H9 (cell line): Measurements from ENCODE around the gene PHYH. TPM values are rescaled to one million over a fixed set of nuclear protein-coding genes. Genes with fewer than 3 reads are reported as not detected.

Experiments used
- DNase-seq: peaks from one replicate; pipeline ENCODE4 v3.0.0-alpha.2; 2017
- H2AFZ ChIP-seq: one replicate; pipeline ENCODE4 v1.6.1; 2013; ENCODE audit warnings: mild to moderate bottlenecking, low read length, control low read depth, moderate library complexity
- H2AK5ac ChIP-seq: 2 replicates; pipeline ENCODE4 v1.6.1; 2013; ENCODE audit warnings: low read length, control low read depth, mixed read lengths; ENCODE audit not compliant: insufficient read length
- H2BK120ac ChIP-seq: one replicate; pipeline ENCODE4 v1.6.1; 2013; ENCODE audit warnings: low read depth, mild to moderate bottlenecking, low read length, control low read depth, inconsistent platforms; ENCODE audit not compliant: poor library complexity, severe bottlenecking
- H2BK12ac ChIP-seq: 2 replicates; pipeline ENCODE4 v1.6.1; 2013; ENCODE audit warnings: low read length, control low read depth, mixed read lengths, low read depth; ENCODE audit not compliant: insufficient read length
- H2BK15ac ChIP-seq: 2 replicates; pipeline ENCODE4 v1.6.1; 2013; ENCODE audit warnings: low read depth, low read length, control low read depth
- H2BK20ac ChIP-seq: one replicate; pipeline ENCODE4 v1.6.1; 2013; ENCODE audit warnings: low read depth, mild to moderate bottlenecking, low read length, control low read depth, inconsistent platforms; ENCODE audit not compliant: poor library complexity, severe bottlenecking
- H2BK5ac ChIP-seq: 2 replicates; pipeline ENCODE4 v1.6.1; 2013; ENCODE audit warnings: low read length, control low read depth, mixed read lengths; ENCODE audit not compliant: insufficient read length
- H3K14ac ChIP-seq: 2 replicates; pipeline ENCODE4 v1.6.1; 2013; ENCODE audit warnings: low read length, control low read depth; ENCODE audit not compliant: insufficient read depth
- H3K18ac ChIP-seq: 2 replicates; pipeline ENCODE4 v1.6.1; 2013; ENCODE audit warnings: low read depth, mild to moderate bottlenecking, mixed read lengths, low read length, control low read depth; ENCODE audit not compliant: insufficient read length
- H3K23ac ChIP-seq: 2 replicates; pipeline ENCODE4 v1.6.1; 2013; ENCODE audit warnings: low read length, control low read depth, mixed read lengths, low read depth; ENCODE audit not compliant: insufficient read length
- H3K23me2 ChIP-seq: 2 replicates; pipeline ENCODE4 v1.6.1; 2013; ENCODE audit warnings: low read depth, mild to moderate bottlenecking, mixed read lengths, low read length, control low read depth; ENCODE audit not compliant: insufficient read length, poor library complexity, severe bottlenecking
- H3K27ac ChIP-seq: 2 replicates; pipeline ENCODE4 v1.5.1; 2013; ENCODE audit warnings: low read length, control low read depth, mixed read lengths, low read depth; ENCODE audit not compliant: insufficient read length
- H3K27me3 ChIP-seq: 2 replicates; pipeline ENCODE4 v1.6.1; 2013; ENCODE audit warnings: low read length, control low read depth, inconsistent platforms; ENCODE audit not compliant: insufficient read depth
- H3K4ac ChIP-seq: 2 replicates; pipeline ENCODE4 v1.6.1; 2013; ENCODE audit warnings: low read depth, mild to moderate bottlenecking, control low read depth, inconsistent platforms, low read length, moderate library complexity
- H3K4me1 ChIP-seq: 2 replicates; pipeline ENCODE4 v1.6.1; 2013; ENCODE audit warnings: low read length, control low read depth, inconsistent platforms; ENCODE audit not compliant: insufficient read depth
- H3K4me2 ChIP-seq: 2 replicates; pipeline ENCODE4 v1.6.1; 2013; ENCODE audit warnings: low read length, control low read depth, mixed read lengths; ENCODE audit not compliant: insufficient read length, insufficient read depth
- H3K56ac ChIP-seq: 2 replicates; pipeline ENCODE4 v1.6.1; 2013; ENCODE audit warnings: low read depth, mild to moderate bottlenecking, mixed read lengths, low read length, control low read depth; ENCODE audit not compliant: insufficient read length
- H3K79me1 ChIP-seq: 2 replicates; pipeline ENCODE4 v1.6.1; 2013; ENCODE audit warnings: low read depth, mild to moderate bottlenecking, moderate library complexity, low read length, control low read depth, inconsistent platforms; ENCODE audit not compliant: insufficient read depth, poor library complexity, severe bottlenecking
- H3K79me2 ChIP-seq: 2 replicates; pipeline ENCODE4 v1.6.1; 2013; ENCODE audit warnings: low read length, control low read depth, inconsistent platforms; ENCODE audit not compliant: insufficient read depth
- H3K9ac ChIP-seq: 2 replicates; pipeline ENCODE4 v1.6.1; 2013; ENCODE audit warnings: low read length, control low read depth, mixed read lengths; ENCODE audit not compliant: insufficient read length; ENCODE audit errors: extremely low read depth
- H3K9me3 ChIP-seq: one replicate; pipeline ENCODE4 v1.6.1; 2013; ENCODE audit warnings: low read depth, low read length, inconsistent platforms; ENCODE audit not compliant: control insufficient read depth
- H3T11ph ChIP-seq: one replicate; pipeline ENCODE4 v1.6.1; 2013; ENCODE audit warnings: mild to moderate bottlenecking, low read length, control low read depth, inconsistent platforms
- H4K20me1 ChIP-seq: one replicate; pipeline ENCODE4 v1.6.1; 2013; ENCODE audit not compliant: control insufficient read depth, insufficient read length, insufficient read depth
- H4K5ac ChIP-seq: 2 replicates; pipeline ENCODE4 v1.6.1; 2013; ENCODE audit warnings: low read depth, mild to moderate bottlenecking, mixed read lengths, low read length, control low read depth; ENCODE audit not compliant: insufficient read length
- H4K8ac ChIP-seq: replicated peaks from 2 replicates; pipeline ENCODE4 v1.6.1; 2013; ENCODE audit warnings: low read length, control low read depth, mixed read lengths, low read depth; ENCODE audit not compliant: insufficient read length
- H4K91ac ChIP-seq: 2 replicates; pipeline ENCODE4 v1.6.1; 2013; ENCODE audit warnings: low read depth, mild to moderate bottlenecking, moderate library complexity, mixed read lengths, low read length, control low read depth; ENCODE audit not compliant: insufficient read length
- H3K27ac Mint-ChIP-seq, 3 experiments: 2 replicates in 2 of 3; 3 replicates in 1 of 3; pipeline ENCODE4 v1.8.0; 2020 to 2021; ENCODE audit warnings: mixed read lengths in 3 of 3, mild to moderate bottlenecking in 1 of 3, moderate library complexity in 1 of 3
- H3K27me3 Mint-ChIP-seq: 2 replicates; pipeline ENCODE4 v1.8.0; 2021; ENCODE audit warnings: low read depth, mild to moderate bottlenecking, moderate library complexity, mixed read lengths
- H3K36me3 Mint-ChIP-seq, 3 experiments: 2 replicates in 2 of 3; 3 replicates in 1 of 3; pipeline ENCODE4 v1.8.0; 2020 to 2021; ENCODE audit warnings: low read depth in 3 of 3, mixed read lengths in 3 of 3; ENCODE audit not compliant: insufficient read depth in 1 of 3
- H3K4me1 Mint-ChIP-seq, 2 experiments: 2 replicates each; pipeline ENCODE4 v1.8.0; 2020; ENCODE audit warnings: mixed read lengths in 2 of 2
- H3K4me3 Mint-ChIP-seq, 2 experiments: 2 replicates in 1 of 2; 3 replicates in 1 of 2; pipeline ENCODE4 v1.8.0; 2020 to 2021; ENCODE audit warnings: mild to moderate bottlenecking in 2 of 2, mixed read lengths in 2 of 2, moderate library complexity in 1 of 2
- H3K9me3 Mint-ChIP-seq, 2 experiments: 2 replicates in 1 of 2; 3 replicates in 1 of 2; pipeline ENCODE4 v1.8.0; 2020; ENCODE audit warnings: mild to moderate bottlenecking in 2 of 2, mixed read lengths in 2 of 2, moderate library complexity in 1 of 2
- CTCF ChIP-seq: fragments of 200-600 bp; sonication (generic); conservative IDR thresholded peaks from 3 replicates; pipeline ENCODE4 v1.8.0; 2021; ENCODE audit warnings: antibody characterized with exemption, mild to moderate bottlenecking
- WGBS: extraction: QIAGEN DNeasy Blood & Tissue Kit; methylation state at CpG from one replicate; pipeline ENCODE4 v1.1.7; 2013; ENCODE audit warnings: missing lambda C conversion rate, low lambda C conversion rate, mixed read lengths; ENCODE audit not compliant: insufficient read length; ENCODE audit errors: extremely low coverage; 5-methylcytosine and 5-hydroxymethylcytosine counted together
- total RNA-seq: library from RNA; stranded (reverse); gene quantifications from 2 replicates; pipeline ENCODE4 v1.2.1, GENCODE V29; 2021

Gene PHYH
- total RNA-seq, 1 experiment from 2014 or later: 21.5 TPM

- no peak for TF ChIP-seq CTCF
- no peaks in the 10 kb centered on the region for H3K4me1 Mint-ChIP-seq
- Histone ChIP-seq H3K56ac (no peak overlapping the region), H4K91ac (no peak overlapping the region), H2AK5ac (no peak overlapping the region), H3K4me1 (no peaks in the 10 kb centered on the region), H3K79me2 (no peaks in the 10 kb centered on the region), H3K18ac (no peak overlapping the region), H3K14ac (no peak overlapping the region), H3K9me3 (no peaks in the 10 kb centered on the region), H3K9ac (no peak overlapping the region), H3K79me1 (no peaks in the 10 kb centered on the region), H2BK20ac (no peak overlapping the region), H4K5ac (no peak overlapping the region), H2AFZ (no peak overlapping the region), H2BK12ac (no peak overlapping the region), H3K4me2 (no peak overlapping the region), H3K27me3 (no peaks in the 10 kb centered on the region), H3K27ac (no peak overlapping the region), H4K20me1 (no peaks in the 10 kb centered on the region), H3K23ac (no peak overlapping the region), H2BK5ac (no peak overlapping the region), H2BK15ac (no peak overlapping the region), H2BK120ac (no peak overlapping the region), H3T11ph (no peak overlapping the region), H4K8ac (no peak overlapping the region), H3K23me2 (no peaks in the 10 kb centered on the region), H3K4ac (no peak overlapping the region)
- WGBS: 100% methylated on average over 1 of the region's 7 CpGs
- no peak overlapping the region for H3K4me3 Mint-ChIP-seq
- H3K36me3 Mint-ChIP-seq: peaks cover 20 to 45% (median 32%) of the 10 kb centered on the region in 3 experiments
- H3K27me3 Mint-ChIP-seq: peaks cover 2% of the 10 kb centered on the region; the same call in 1 of the 2 replicates
- peak overlapping the region in 1 of 3 experiments; percentile 93; a peak in 3 of 7 replicates for H3K27ac Mint-ChIP-seq
- H3K9me3 Mint-ChIP-seq: no peaks in the 10 kb centered on the region
- no peak for DNase-seq
These were observed 16.9 kb upstream of the PHYH start for GRCh38 chr10:13316635-13317311.
